HG02981 (cell line): ENCODE data around the gene RANBP17.
"Not testable (repeated sequence)": the region's sequence is repeated elsewhere in the genome, so short reads cannot be mapped to it uniquely, and the experiment has no call there.

Source experiments
- ATAC-seq: cut with Tn5 transposase; IDR thresholded peaks from one replicate; pipeline ENCODE4 v1.9.1; 2021; ENCODE audit warnings: mild to moderate bottlenecking, moderate library complexity; ENCODE audit not compliant: unreplicated experiment

Gene RANBP17

DNA sequence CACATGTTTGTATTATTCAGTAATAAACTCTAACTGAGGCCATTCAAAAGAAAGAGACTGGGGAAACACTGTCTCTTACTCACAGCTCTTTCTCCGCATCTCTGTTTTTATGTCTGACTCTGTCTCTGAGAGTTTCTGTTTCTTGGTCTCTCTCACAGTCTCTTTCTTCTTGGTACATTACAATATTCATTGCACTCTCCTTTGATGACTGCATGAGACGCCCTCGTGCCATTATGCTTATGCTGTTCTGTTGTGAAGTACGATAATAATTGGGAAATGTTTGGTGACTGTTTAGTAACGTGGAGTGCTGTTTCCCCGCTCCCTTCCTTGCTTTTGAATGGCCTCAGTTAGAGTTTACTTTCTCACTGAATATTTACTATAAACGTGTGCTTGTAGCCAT is 421.9 kb downstream of the RANBP17 start:
- ATAC-seq = no peak

DNA sequence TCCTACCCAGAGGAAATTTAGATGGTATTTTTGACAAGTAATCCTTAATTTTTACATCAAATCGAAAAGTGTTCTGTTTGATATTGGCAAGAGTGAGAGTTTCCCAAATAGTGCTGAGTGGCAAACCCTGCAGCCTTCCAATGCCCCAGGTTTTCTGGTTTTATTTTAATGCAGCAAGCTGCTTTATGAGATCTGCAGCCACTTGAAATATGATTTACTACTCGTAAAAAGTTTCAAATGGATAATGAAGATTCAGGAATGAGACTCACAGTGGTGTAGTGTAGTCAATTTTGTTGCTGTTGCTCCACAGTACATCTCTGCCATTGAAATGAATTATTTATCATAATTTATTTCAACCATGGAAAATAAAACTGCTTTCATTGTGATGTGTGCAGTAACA is 423.6 kb downstream of the RANBP17 start:
- no peak for ATAC-seq

DNA sequence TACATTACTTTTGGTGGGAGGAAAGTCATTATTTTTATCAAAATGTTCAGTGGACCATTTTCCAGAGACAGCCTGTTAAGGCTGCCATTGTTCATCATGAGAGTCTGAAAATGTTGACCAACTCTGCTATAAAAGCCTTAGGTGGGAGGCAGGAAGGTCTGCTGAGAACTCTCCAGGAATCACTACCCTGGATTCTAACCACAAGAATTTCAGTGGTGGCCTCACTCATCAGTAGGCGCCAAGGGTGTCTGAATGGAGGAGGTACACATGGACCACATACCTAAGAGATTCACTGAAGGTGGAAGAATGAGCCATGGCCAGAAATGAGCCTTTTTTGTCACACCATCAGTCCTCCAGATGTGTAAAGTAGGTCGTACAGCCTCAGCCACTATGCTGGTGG is 426.2 kb downstream of the RANBP17 start:
- no peak for ATAC-seq

DNA sequence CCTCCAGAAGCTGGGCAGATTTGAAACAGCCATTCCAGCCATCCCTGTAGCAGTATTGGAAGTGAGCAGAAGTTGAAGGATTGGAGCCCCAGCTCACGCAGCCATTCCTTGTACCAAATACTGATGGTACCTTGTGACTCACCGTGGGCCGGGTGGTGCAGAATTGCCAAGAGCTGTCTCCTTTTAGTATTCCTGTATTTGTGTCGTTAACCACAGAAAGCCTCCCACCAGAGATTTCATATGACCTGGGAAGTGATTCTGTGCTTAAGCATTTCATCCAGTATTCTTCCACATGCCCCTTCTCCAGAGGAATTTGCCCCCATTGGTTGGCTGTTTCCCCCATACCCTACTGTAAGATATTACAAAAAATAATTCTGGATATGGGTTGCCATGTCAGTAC is 429.6 kb downstream of the RANBP17 start:
- no peak for ATAC-seq

DNA sequence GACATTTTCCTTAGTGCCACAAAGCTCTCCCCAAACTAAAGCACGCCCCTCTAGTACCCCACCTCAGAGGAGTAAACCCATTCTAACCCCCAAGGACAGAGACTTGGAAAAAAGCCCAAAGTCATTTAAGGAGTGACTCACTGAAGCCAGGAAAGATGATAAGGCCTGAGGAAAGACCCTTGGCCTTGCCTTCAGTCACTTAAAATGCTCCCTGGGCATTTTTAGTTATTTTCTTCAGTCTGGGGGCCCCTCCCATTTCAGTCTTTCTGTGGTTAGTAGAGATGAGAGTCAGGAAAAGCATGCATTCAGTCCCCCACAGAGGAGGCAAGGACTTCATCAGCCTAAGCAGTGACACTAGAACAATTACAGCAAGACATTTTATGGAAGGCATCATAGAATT is 433.5 kb downstream of the RANBP17 start:
- ATAC-seq = no peak

DNA sequence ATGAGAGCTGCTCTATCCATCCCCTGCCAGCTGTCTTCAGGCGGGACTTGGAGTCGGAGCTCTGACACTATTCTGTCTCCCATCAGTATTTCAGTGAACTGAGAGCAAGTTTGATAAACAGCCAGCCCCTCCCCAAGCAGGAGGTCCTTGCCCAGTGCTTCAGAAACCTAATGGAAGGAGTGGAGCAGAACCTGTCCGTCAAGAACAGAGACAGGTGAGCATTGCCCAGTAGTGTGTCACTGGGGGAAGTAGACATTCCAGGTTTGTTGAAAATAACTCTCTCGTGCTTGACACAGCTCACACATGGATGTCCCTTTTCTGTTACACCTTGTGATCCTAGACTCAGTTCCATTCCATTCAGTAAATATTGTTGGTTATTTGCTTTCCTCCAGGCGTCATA is 434.0 kb downstream of the RANBP17 start:
- no peak for ATAC-seq

DNA sequence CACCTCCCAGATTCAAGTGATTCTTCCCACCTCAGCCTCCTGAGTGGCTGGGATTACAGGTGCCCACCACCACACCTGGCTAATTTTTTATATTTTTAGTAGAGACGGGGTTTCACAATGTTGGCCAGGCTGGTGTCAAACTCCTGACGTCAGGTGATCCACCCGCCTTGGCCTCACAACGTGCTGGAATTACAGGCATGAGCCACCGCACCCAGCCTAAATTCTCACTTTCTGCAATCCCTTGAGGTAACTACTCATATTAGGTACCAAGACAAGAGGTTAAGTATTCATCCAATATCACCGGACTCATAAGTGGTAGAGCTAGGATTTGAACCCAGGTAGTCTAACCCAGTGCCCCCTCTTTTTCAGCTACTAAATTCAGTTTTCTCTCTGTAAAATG is 436.1 kb downstream of the RANBP17 start:
- ATAC-seq = not testable (repeated sequence)

DNA sequence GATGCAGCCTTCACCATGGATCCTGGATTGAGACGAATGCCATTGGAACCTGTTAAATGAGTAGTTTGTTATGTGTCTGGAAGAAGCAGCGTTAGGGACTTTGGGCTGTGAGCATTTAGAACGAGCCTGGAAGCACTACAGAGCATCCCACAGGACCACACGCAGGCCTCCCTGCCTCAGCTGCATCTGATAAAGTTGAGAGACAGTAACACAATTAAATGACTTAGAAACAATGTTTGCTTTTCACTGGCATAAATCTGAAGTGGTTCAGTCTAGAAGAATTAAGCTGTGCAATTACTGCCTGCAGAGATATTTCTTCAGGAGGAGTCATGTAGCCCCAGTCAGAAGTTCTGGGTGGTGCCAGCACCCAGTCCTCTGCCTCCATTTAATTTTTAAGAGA is 437.4 kb downstream of the RANBP17 start:
- ATAC-seq = no peak

DNA sequence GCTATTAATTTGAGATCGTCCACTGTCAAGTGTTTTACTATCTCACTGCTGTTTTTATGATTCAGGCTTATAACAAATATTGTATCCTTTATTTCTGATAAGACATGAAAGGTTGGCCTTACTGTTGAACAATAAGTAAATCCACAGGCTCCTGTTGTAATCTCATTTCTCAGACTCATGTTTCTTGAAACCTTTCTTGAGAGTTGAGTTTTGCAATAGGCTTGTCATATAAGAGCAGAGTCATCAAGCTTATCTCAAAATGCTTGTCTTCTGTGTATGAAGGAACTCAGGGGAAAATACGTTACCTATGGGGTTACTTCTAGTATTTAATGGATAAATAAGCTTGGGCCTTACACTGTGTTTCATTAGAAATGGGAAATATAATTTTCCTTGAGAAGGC is 438.0 kb downstream of the RANBP17 start:
- ATAC-seq = no peak

DNA sequence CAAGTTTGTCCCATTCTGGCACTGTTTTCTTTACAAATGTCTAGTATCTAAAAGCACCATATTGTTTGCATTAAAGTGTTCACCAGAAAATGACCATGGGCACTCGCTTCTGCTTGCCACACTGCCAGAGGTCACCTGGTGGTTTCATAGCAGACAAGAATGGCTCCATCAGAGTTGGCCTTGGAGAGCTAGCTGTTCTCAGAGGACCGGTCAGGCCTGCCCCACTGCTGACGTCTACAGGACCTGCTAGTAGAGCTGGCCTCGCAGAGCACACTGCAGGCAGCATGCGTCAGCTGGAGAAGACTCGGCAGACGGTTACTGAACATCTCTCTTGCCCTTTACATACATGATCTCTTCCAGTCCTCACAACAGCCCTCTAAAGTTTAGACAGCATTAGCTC is 438.5 kb downstream of the RANBP17 start:
- ATAC-seq = no peak

DNA sequence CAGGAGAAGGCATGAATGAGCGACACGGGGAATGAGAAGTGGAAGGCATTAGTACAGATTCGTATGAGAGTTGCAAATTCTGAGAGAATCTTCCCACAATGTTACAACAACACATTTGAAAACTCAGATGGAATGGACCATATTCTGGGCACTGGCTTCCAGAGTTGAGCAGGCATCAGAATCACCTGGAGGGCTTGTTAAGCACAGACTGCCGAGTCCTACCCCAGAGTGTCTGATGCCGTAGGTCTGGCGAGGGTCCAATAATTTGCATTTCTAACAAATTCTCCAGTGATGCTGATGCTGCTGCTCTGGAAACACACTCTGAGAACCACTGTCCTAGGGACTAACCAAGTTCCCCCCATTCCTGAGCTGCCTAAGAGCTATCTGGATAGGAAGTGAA is 444.3 kb downstream of the RANBP17 start:
- no peak for ATAC-seq

DNA sequence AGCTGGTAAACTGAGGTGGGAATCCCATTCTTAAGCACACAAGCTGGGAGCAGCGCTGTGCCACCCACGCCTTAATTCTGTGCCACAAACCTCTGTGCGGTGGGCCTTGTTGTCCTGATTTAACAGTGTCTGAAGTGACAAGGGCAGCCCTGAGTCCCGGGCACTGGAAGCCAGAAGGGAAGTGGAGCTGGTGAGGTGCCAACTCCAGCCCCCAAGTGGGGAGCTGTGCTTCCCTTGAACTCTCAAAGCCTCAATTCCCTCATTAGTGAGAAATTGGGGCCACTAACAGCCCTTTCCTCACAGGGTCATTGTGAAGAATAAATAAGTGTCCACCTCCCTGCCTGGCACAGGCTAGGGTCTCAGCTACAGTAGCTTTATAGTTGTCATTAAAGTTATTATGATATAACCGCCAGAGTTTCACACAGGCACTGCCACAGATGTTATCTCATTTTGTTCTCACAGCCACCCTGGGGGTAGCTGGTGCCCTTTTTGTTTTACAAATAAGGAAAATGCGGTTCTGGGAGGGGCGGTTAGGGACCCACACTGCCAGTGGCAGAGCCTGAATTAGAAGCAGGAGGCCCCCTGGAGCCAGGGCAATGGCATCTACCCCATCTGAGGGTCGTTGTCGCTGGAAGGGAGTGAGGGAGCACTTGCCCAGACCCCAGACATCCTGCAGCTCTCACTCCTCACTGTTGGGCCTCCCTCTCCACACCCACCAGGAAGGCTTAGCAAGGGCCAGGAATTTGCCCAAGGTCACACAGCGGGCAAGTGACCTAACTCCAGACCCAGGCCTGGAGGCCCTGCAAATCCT is 445.2 kb downstream of the RANBP17 start:
- no peak for ATAC-seq

DNA sequence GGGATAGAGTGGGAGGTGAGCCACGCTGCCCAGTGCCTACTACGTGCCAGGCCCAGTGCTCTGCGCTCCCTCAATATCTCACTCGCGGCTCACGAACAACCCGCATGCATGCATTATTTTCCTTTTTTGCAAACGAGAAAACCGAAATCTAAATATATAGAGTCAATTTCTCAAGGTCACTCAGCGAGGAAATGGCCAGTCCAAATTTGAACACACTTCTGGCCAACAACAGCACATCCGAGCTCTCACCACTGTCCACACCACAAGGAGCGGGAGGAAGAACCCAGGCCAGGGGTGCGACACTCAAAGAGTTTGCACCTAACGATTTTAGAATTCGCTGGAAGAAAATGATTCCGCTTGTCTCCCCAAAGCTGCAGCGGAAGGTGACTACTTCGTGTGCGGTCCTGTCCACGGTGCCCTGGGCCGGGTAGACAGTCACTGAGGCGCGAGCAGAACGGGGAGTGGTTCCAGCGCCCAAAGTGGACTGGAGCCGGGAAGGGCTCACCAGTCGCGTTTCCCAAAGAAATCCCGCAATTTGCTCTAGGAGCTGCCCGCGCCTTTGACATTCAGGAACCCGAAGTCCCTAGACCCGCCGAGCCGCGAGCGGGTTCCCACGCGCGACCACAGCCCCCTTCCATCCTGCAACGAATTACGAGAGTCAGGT is 446.1 kb downstream of the RANBP17 start:
- ATAC-seq = no peak

DNA sequence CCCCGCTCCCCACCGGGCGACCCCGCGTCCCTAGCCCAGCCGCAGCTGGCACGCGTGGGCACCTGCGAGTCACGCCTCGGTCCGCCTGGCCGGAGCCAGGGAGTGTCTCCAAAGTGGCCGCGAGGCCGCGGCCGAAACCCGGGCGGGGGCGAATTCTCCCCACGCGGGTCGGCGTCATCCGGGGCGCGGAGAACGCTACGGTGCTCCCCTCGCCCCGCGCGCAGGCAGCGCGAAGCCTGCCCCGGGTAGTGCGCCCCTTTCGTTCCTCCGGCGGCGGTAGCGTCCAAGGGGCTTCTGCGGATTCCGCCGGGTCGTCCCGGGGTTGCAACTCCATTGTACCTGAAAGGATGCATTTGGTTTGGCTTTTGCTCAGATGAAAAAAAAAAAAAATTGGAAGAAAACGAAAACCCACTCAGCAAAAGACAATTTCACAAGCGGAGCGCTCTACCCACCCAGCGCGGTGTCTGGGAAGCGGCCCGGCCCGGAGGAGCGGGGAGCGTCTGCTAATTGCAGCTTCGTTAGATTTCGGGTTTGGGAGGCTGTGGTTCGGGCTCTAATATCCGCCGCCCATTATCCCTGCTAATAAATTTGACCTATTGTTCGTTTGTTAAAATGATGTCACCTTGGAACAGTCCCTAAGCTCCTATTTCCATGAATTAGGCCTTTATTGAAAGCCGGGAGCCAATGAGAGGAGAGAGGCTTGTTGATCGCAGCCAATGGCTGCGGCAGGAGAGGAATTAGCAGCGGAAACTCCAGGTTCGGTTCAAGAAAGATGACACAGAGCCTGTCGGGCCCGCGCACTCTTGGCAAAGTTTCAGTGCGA is 446.8 kb downstream of the RANBP17 start, which contains the start of gene TLX3:
TLX3 (plus strand) TSS at position 796 of the 823 bp plus-strand sequence. CDS start 118 bp downstream, outside the sequence.
- no peak for ATAC-seq

DNA sequence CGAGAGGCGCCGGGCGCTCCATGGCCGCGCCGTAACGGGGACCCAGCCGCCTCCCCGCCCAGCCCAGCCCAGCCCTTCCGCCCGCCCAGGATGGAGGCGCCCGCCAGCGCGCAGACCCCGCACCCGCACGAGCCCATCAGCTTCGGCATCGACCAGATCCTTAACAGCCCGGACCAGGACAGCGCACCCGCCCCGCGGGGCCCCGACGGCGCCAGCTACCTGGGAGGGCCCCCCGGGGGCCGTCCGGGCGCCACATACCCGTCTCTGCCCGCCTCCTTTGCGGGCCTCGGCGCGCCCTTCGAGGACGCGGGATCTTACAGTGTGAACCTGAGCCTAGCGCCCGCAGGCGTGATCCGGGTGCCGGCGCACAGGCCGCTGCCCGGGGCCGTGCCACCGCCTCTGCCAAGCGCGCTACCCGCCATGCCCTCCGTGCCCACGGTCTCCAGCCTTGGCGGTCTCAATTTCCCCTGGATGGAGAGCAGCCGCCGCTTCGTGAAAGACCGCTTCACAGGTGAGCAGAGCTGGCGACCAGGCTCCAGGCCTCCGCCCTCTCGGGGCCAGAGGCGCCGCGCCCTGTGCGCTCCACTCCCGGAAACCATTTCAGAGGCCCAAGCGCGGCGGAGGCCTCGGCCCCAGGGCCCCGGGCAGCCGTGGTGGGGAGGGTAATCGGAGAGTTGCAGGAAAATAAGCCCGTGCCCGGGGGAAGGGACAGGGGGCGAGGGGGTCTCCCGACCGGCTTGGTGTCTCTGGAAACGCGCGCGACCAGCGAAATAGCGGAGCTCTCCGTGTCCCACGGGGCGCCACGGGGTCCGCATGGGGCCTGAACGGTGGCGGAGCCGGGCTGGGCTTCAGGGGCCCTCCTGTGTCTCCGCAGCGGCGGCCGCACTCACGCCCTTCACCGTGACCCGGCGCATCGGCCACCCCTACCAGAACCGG is 447.7 kb downstream of the RANBP17 start:
- ATAC-seq = no peak

DNA sequence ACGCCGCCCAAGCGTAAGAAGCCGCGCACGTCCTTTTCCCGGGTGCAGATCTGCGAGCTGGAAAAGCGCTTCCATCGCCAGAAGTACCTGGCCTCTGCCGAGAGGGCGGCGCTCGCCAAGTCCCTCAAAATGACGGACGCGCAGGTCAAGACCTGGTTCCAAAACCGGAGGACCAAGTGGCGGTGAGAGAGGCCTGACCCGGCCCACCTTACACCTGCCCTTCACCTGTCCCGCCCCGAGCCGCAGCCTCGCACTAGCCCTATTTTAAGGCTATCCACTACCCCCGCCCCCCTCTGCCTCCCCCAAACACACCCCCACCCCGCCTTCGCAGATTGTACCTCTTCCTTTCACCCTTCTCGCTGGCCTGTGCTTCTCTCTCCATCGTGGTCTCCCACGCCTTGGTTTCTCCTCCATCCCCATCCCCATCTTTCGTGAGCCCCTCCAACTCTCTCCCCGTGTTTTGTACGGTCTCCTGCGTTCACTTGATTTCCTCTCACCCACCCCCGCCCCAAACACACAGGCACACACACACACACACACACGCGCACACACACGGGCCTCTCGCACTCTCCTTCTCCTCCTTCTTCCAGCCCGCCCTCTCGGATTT is 448.5 kb downstream of the RANBP17 start:
- no peak for ATAC-seq

DNA sequence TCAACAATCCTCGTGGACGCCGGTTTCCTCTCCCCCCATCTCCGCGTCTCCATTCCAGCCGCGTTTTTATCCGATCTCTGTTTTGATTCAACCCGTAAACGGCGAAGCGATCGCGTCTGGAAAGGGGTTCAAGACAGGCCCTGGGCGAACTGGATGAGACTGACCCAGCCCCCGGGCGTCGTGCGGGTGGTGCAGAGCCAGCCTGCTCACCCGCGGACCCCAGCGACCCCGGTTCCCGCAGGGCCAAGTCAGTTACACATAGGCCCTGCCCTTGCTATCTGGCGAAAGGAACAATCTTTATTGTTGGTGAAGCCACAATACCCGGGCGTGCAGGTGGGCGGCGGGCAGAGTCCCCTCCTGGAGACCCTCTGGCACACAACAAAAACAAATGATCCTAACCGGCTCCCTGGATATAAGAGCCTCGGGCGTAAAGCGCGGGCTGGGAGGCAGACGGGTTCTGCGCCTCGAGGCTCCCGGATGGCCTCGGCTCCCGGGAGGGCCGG is 449.1 kb downstream of the RANBP17 start:
- no peak for ATAC-seq

DNA sequence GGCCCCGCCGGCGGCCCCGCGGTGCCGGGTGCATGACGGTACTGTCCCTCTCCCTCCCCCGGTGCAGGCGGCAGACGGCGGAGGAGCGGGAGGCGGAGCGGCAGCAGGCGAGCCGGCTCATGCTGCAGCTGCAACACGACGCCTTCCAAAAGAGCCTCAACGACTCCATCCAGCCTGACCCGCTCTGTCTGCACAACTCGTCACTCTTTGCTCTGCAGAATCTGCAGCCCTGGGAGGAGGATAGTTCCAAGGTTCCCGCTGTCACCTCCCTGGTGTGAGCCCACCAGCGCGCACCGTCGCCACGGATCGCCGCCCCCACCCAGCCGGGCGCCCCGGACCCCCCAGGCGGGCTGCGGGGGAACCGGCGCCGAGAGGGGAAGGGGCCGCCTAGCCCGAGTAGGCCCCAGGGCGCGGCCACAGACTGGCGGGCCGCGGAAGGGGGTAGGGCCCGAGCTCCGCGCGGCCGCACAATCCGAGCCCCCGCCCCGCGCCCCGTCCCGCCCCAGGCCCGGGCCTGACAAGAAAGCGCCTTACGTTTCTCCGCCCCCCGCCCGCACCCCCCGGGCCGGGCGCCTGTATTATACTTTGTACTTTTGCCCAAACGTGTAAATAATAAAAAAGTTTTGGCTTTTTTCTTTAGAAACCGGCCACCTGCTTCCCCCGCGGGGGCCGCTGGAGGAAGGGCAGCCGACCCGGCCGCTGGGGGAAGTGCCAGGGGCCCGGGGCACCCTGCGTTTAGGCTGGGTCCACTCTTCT is 449.7 kb downstream of the RANBP17 start:
- ATAC-seq = no peak
